Cardiac fibroblast (primary cell): ENCODE measurements around the gene LOC128125822.

ENCODE experiments used
- DNase-seq, 2 donors: peaks; one replicate each; pipeline versions ENCODE4 v3.0.0 to v3.0.0-alpha.2; 2010; ENCODE audit warnings: low read depth in 2 of 2
- H3K4me3 ChIP-seq, 2 donors: replicated peaks in 1 of 2; 1 replicate in 1 of 2; 2 replicates in 1 of 2; pipeline ENCODE4 v1.5.1; 2011; ENCODE audit warnings: low read depth in 2 of 2, low read length in 2 of 2, mild to moderate bottlenecking in 2 of 2, moderate library complexity in 1 of 2
- CTCF ChIP-seq: IDR thresholded peaks from one replicate; pipeline ENCODE4 v1.5.1; 2011; ENCODE audit warnings: low read depth, mild to moderate bottlenecking, low read length, inconsistent platforms

LOC128125822 gene

GRCh38 chr6:63553900-63554299 is 18.4 kb upstream of the LOC128125822 start:
- TF ChIP-seq CTCF: no peak
- H3K4me3 ChIP-seq: no peak overlapping the region
- DNase-seq: no peak

GRCh38 chr6:63554782-63555181 is 17.5 kb upstream of the LOC128125822 start:
- no peak overlapping the region for H3K4me3 ChIP-seq
- TF ChIP-seq CTCF: no peak
- DNase-seq: no peak

GRCh38 chr6:63556369-63556768 is 15.9 kb upstream of the LOC128125822 start:
- DNase-seq: no peak
- H3K4me3 ChIP-seq: no peak overlapping the region
- TF ChIP-seq CTCF: no peak

- TF ChIP-seq CTCF: no peak
- H3K4me3 ChIP-seq: no peak overlapping the region
- no peak for DNase-seq
Observed at GRCh38 chr6:63558278-63558677, 14.0 kb upstream of the LOC128125822 start.

- peak; percentile 55 to 81 for DNase-seq
- H3K4me3 ChIP-seq: no peak overlapping the region
- no peak for TF ChIP-seq CTCF
Observed at GRCh38 chr6:63560801-63561287, 11.4 kb upstream of the LOC128125822 start.

GRCh38 chr6:63561288-63561687 is 11.0 kb upstream of the LOC128125822 start:
- no peak overlapping the region for H3K4me3 ChIP-seq
- no peak for DNase-seq
- no peak for TF ChIP-seq CTCF

- no peak for DNase-seq
- no peak overlapping the region for H3K4me3 ChIP-seq
- TF ChIP-seq CTCF: no peak
Observed at GRCh38 chr6:63563235-63563634, 9.0 kb upstream of the LOC128125822 start.
